GM18873 (cell line): ENCODE measurements around the gene SH3BP1.
"Not testable (repeated sequence)": the region's sequence is repeated elsewhere in the genome, so short reads cannot be mapped to it uniquely, and the experiment has no call there.

Source experiments
- ATAC-seq: cut with Tn5 transposase; IDR thresholded peaks from one replicate; pipeline ENCODE4 v1.9.1; 2021; ENCODE audit warnings: mild to moderate bottlenecking, moderate library complexity, moderate number of reproducible peaks; ENCODE audit not compliant: unreplicated experiment, low FRiP score

SH3BP1 gene

GRCh38 chr22:37639070-37639760 is at the start of gene SH3BP1:
Gene SH3BP1, plus strand, starts transcription at chr22:37639669. Its CDS starts 119 bp downstream, at chr22:37639788.
- ATAC-seq: no peak

- ATAC-seq: not testable (repeated sequence)
Measured at GRCh38 chr22:37591081-37591480, 48.4 kb upstream of the SH3BP1 start.

GRCh38 chr22:37591823-37592404 is 47.6 kb upstream of the SH3BP1 start:
- ATAC-seq: no peak

- ATAC-seq: no peak
Measured at GRCh38 chr22:37594237-37594636, 45.2 kb upstream of the SH3BP1 start.

GRCh38 chr22:37599153-37599552 is 40.3 kb upstream of the SH3BP1 start:
- ATAC-seq: no peak

- no peak for ATAC-seq
Measured at GRCh38 chr22:37601203-37601539, 38.3 kb upstream of the SH3BP1 start.

- no peak for ATAC-seq
Measured at GRCh38 chr22:37601540-37602442, 37.7 kb upstream of the SH3BP1 start.

- ATAC-seq: not testable (repeated sequence)
Measured at GRCh38 chr22:37602546-37603277, 36.8 kb upstream of the SH3BP1 start.

- ATAC-seq: no peak
Measured at GRCh38 chr22:37604074-37604473, 35.4 kb upstream of the SH3BP1 start.

- ATAC-seq: no peak
Measured at GRCh38 chr22:37604875-37605274, 34.6 kb upstream of the SH3BP1 start.

- ATAC-seq: no peak
Measured at GRCh38 chr22:37607010-37607934, 32.2 kb upstream of the SH3BP1 start.

GRCh38 chr22:37607935-37608476 is 31.5 kb upstream of the SH3BP1 start:
- no peak for ATAC-seq

GRCh38 chr22:37608477-37609239 is 30.8 kb upstream of the SH3BP1 start, which contains the start of gene GGA1:
Gene GGA1, plus strand, starts transcription at chr22:37608834. Its CDS starts 27 bp downstream, at chr22:37608861.
- peak; percentile 68 for ATAC-seq

- ATAC-seq: peak; percentile 3
Measured at GRCh38 chr22:37609240-37610152, 30.0 kb upstream of the SH3BP1 start.

GRCh38 chr22:37610153-37610475 is 29.4 kb upstream of the SH3BP1 start:
- ATAC-seq: not testable (repeated sequence)

- no peak for ATAC-seq
Measured at GRCh38 chr22:37610480-37611129, 28.9 kb upstream of the SH3BP1 start.

- no peak for ATAC-seq
Measured at GRCh38 chr22:37611207-37611606, 28.3 kb upstream of the SH3BP1 start.
